COLO668 (cell line): ENCODE measurements around the gene SLC1A2.

Experiments used
- DNase-seq: peaks from one replicate; lab custom pipeline; 2025; ENCODE audit not compliant: unreplicated experiment; lab: John Stamatoyannopoulos, UW

The SLC1A2 gene

DNA sequence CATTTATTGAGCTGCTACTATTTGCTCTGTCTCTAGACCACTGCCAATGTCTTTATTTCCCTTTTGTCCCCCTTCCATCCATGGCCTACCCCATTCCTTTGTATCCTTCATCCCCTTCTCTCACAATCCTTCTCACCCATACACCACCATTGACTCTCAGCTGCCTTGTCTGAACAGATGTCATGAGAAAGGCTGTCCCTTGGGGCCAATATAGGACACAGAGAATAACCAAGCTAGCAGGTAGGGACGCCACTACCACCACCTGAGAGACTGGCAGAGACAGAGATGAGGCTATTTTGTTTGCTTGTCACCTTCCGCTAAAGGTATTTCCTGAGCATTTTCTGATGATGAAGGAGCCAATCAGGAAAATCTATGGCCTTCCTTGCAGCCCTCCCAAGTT is 141.5 kb downstream of the SLC1A2 start:
- no peak for DNase-seq

DNA sequence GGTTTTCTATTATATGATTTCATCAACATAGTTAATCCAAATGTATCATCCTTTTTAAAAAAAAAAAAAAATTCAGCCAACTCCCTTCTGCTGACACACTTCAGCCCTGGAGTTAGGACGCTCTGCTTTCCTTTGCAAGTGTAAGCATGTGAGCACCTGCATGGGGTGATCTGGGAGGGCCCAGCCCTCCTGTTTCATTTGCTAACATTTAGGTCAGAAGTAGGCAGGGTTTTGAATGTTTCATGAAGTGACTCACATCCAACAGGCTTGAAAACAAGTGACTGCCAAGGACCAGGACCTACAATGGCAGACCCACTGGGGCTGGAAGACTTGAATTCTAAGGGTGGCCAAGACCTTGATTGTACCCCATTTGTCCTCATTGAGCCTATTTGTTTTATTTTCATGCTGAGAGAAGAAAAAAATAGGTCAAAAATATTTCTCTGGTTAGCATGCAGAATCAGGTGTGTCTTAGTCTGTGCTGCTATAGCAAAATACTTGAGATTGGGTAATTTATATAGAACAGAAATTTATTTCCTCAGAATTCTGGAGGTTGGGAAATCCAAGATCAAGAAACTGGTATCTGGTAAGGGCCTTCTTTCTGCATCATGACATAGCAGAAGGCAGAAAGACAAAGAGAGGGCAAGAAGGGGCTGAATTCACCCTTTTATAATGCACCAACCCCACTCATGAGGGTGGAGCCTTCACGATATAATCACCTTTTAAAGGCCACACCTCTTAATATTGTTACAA is 142.8 kb downstream of the SLC1A2 start:
- no peak for DNase-seq

DNA sequence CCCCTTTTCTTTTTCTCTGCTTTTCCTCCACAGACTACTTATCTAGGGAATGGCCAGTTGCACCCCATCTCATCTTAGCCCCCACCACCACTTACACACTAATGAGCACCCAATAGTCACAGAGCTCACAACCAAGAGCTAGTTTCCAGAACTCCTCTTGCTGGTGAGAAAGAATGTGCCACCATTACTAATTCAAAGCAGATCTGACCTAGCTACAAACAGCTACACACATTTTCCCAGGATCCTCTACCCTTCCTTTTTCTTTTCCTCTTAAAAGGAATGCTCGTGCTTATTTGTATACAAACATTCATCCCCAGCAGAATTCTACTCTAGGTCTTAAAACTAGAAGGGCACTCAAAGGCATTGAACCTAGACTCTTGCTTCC is 143.6 kb downstream of the SLC1A2 start:
- DNase-seq: no peak

DNA sequence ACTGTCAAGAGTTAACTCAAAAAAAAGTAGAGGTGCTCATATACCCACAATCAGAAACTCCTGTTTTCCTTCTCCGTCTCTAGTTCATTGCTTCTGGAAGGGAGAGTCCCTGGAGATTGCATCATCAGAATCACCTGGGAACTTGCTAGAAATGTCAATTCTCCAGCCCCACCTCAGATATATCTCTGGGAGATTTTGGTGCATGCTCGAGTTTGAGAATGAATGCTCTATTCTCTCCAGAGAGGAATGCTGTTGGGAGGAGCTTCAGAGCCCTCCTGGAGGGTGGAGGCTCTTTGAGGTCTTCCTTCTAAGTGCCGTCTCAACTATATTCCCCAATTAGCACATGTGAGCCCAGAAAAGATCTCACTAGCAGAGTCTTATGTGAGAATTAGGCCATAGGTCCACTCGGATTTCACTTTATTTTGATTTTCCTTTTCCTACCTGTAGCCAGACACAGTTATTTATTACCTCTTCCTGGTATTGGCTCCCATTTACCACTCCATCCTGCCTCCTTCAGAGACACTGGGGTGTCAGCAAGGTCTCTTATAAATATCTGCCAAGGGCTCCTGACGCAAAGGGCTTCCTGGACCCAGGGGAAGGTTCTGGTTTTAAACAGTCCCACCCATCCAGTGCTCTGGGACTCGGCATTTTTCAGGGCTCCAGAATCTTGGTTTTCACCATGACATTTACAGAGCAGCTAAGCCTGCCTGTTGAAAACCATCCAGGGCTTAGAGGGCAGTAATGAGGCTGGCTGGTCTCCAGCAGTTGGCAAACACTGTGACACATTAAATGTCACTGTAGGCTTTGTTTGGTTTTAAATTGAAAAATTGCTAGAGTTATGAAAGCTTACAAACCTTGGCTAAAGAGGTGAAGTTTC is 144.2 kb downstream of the SLC1A2 start:
- DNase-seq: peak; percentile 20

DNA sequence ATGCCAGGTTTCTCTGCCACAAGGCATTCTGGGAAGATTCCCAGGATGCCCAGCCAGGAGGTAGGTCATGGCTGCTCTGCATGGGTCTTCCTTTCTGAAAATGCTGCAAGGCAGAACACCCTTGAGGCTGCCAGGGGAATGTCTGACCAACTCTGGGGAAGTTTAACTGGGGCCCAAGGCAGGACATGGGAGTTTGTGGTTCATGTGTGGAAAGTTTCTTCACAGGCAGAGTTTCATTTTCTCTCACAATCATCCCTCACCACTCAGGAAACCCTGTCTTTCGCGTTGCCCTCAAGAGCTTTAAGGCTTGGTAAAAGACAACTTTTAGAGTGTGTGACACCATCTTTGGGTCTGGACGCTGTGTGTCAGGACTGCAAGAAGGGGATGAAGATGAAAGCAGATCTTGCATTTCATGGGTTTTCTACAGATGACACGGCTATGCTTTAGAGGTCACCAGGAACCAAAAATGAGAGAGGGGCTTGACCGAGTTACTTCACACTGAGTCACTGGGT is 146.9 kb downstream of the SLC1A2 start:
- no peak for DNase-seq

GRCh38 chr11:35271031-35271430 is 148.3 kb downstream of the SLC1A2 start:
- no peak for DNase-seq

DNA sequence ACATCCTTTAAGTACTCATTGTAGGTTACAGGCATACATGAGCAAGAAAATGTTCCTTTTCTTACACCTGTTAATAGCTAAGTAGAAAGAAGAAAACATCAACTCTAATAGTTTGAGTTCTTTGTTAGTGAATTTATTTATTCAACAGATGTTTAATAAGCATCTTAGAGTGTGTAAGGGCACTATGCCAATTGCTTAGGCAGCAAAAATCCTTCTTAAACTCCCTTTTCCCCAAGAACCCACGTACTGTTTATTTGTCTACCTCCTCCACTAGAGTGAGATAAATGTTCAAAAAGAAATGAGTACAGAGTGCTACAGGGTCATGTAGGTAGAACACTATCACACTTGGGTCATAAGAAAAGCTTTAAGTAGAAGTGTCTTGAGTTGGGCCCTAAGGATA is 149.0 kb downstream of the SLC1A2 start:
- no peak for DNase-seq

GRCh38 chr11:35267504-35267903 is 151.9 kb downstream of the SLC1A2 start:
- no peak for DNase-seq

DNA sequence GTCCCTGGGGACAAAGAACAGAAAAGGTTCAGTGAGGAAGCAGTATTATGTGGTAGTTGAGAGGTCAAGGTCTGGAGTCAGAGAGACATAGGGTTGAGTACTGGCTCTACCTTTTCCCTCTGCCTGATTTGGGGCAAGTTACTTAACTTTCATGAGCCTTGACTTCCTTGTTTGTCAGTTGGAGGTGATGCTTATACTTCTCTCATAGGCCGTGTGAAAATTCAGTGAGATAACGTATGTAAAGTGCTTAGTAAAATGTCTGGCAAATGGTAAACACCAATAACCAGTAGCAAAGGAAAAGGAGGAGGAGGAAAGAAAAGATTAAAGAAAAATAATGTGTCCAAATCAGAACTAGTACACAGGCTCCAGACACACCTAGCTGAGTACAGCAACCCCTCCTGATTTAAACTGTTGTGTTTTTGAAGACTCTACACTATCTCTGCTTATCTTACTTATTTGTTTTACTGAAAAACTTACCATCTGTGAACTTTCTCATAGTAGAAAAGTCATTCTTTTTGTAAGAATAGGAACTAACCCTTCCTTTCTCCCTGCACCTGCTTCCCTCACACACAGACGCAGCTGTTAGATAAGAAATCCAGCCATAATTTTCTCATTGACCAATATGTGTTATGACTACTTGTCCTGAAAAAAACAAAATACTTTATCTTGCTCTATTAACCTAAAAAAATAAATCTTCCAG is 153.5 kb downstream of the SLC1A2 start:
- DNase-seq: no peak

- DNase-seq: no peak
These were observed 156.6 kb downstream of the SLC1A2 start for GRCh38 chr11:35262735-35263134.

- no peak for DNase-seq
These were observed 157.3 kb downstream of the SLC1A2 start for GRCh38 chr11:35262056-35262455.

DNA sequence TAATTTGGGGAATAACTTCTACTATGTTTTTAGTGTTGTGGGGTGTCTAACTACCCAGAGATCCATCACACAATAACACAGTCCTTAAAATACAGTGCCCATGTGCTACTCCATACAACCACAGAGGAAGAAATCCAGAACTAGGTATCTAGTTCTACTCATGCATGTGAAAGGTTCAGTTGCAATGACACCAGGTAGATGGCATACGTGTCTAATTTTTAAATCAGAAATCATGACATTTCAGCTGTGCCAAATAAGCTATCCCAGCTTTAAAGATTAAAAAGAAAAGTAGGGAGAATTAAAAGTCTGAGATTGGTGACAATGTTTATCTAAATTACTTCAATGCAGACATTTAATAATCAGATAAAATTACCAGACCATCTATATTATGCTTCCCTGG is 158.2 kb downstream of the SLC1A2 start:
- no peak for DNase-seq

DNA sequence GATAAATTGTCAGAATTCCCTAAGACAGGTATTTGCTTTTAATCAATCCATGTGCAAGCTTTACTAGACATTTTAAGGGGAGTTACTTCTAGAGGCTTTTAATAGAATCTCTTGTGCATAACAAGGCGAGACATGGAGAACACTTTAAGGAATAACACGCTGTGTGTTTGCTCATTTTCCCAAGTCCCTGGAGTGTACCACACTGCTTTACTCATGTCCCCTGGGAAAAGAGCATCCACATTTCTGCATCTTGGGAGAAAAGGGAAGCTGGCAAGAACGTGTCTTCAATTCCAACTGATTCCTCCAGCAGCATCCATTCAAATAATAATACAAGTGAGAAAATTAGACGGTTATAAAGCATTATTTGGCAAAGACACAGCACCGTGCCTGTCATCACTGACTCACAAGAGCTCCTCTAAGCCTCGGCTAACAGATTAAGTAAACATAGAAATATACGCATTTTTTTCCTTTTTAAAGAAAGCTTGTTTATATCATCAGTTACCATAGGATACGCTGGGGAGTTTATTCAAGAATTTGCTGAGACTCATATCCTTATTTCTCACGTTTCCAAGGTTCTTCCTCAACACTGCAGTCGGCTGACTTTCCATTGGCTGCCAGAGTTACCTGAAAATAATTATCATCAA is 158.9 kb downstream of the SLC1A2 start:
- DNase-seq: no peak

DNA sequence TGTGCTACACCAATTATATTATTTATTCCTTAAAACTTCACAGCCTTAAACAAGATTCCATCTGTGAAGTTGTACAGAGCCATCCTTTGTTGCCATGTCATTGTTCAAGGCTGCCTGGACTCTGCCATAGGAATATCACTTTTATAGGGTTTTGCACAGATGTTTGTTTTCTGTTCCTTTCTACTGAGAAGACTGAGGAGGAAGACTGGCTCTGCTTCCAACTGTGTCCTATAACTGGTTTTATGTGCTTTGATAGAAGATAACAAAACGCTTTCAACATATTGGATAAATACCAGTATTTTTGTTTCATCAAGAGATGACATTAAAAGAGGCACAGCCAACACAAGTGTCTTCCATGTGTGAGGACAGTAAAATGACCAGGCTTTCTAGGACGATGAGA is 159.8 kb downstream of the SLC1A2 start:
- no peak for DNase-seq

DNA sequence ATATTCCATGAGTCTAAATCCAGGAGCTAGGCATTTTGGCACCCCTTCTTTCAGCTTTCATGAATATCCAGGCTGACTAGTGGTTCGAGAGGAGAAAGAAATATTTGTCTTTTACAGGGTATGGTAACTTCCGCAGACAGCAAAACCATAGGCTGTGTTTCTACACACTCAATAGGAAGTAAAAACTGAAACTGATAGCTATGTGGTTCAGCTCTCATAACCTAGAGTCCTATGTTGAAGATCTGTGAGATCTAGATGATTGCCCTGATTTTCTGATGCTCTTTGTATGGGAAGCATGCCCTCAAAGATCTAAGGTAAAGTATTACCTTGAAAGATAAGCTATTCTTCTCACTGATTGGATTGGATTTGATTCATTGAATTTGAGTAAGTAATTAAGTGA is 162.1 kb downstream of the SLC1A2 start:
- no peak for DNase-seq

GRCh38 chr11:35256296-35256695 is 163.1 kb downstream of the SLC1A2 start:
- DNase-seq: no peak

GRCh38 chr11:35255514-35255913 is 163.8 kb downstream of the SLC1A2 start:
- DNase-seq: no peak

- no peak for DNase-seq
These were observed 166.1 kb downstream of the SLC1A2 start for GRCh38 chr11:35253237-35253636.

GRCh38 chr11:35250621-35251020 is 168.7 kb downstream of the SLC1A2 start:
- no peak for DNase-seq

- DNase-seq: no peak
These were observed 169.2 kb downstream of the SLC1A2 start for GRCh38 chr11:35250192-35250591.
